Activated naive CD8-positive, alpha-beta T cell treated with anti-CD3 and anti-CD28 coated beads, Interleukin-2, amount 10 ng/mL, durations not matched to agents 7 days and 5 days (primary cell): ENCODE measurements around the gene CGNL1. TPM values are rescaled to one million over a fixed set of nuclear protein-coding genes. Genes with fewer than 3 reads are reported as not detected.

Experiments
- ATAC-seq: fragments of 150-1000 bp; cut with Tn5 transposase; one replicate; pipeline ENCODE4 v1.10.0; 2021; ENCODE audit warnings: low read depth, moderate library complexity
- POLR2A ChIA-PET: fragments of 350-600 bp; sonication (Branson Sonifier 250); formaldehyde crosslinking; loops from one replicate; lab custom pipeline; 2021; ENCODE audit warnings: antibody characterized with exemption; lab: Charles Lee
- DNase-seq: peaks from one replicate; pipeline ENCODE4 v3.0.0; 2021
- H3K27ac Mint-ChIP-seq: one replicate; pipeline ENCODE4 v1.8.0; 2022; ENCODE audit warnings: mild to moderate bottlenecking, mixed read lengths
- H3K27me3 Mint-ChIP-seq: one replicate; pipeline ENCODE4 v1.8.0; 2022; ENCODE audit warnings: mild to moderate bottlenecking, moderate library complexity, mixed read lengths
- H3K36me3 Mint-ChIP-seq: one replicate; pipeline ENCODE4 v1.8.0; 2021; ENCODE audit warnings: mild to moderate bottlenecking, mixed read lengths
- H3K4me1 Mint-ChIP-seq: one replicate; pipeline ENCODE4 v1.8.0; 2021; ENCODE audit warnings: mixed read lengths
- H3K4me3 Mint-ChIP-seq: one replicate; pipeline ENCODE4 v1.8.0; 2022; ENCODE audit warnings: mild to moderate bottlenecking, moderate library complexity, mixed read lengths
- H3K9me3 Mint-ChIP-seq: one replicate; pipeline ENCODE4 v1.8.0; 2021; ENCODE audit warnings: mixed read lengths
- total RNA-seq, 2 experiments: library from RNA; stranded (reverse); gene quantifications; one replicate each; pipeline ENCODE4 v1.2.3, GENCODE V29; 2021

Gene CGNL1
- total RNA-seq, result not detected

- Mint-ChIP-seq H3K4me3 (peak within 1 kb of the TSS; percentile 68), H3K27me3 (peaks cover 59% of the 10 kb centered on the region), H3K27ac (no peak within 1 kb of the TSS), H3K4me1 (peaks cover 2% of the 10 kb centered on the region), H3K9me3 (no peaks in the 10 kb centered on the region), H3K36me3 (peaks cover 2% of the 10 kb centered on the region)
- ATAC-seq (no peak), DNase-seq (peak; percentile 34)
- POLR2A ChIA-PET, result interaction anchor here (0.6 kb wide), 1 partner anchor 69 kb away, joined by 3 read pairs; no protein-coding TSS in a partner anchor
Measured at GRCh38 chr15:57375827-57376695, at the start of gene CGNL1. Gene CGNL1 (plus strand): TSS chr15:57376505. CDS start chr15:57438000, 61,495 bp downstream.

- Mint-ChIP-seq H3K9me3 (no peaks in the 10 kb centered on the region), H3K27ac (no peak overlapping the region), H3K4me1 (peaks cover 10% of the 10 kb centered on the region), H3K4me3 (no peak overlapping the region), H3K27me3 (peaks cover 16% of the 10 kb centered on the region), H3K36me3 (no peaks in the 10 kb centered on the region)
- ATAC-seq (no peak), DNase-seq (no peak)
- POLR2A ChIA-PET, result no interaction called here
Measured at GRCh38 chr15:57327985-57328471, 48.3 kb upstream of the CGNL1 start.

- DNase-seq, result no peak
Measured at GRCh38 chr15:57328479-57328878, 47.8 kb upstream of the CGNL1 start.

GRCh38 chr15:57328897-57329296 is 47.4 kb upstream of the CGNL1 start:
- no peaks in the 10 kb centered on the region for H3K9me3 Mint-ChIP-seq
- H3K4me1 Mint-ChIP-seq, result peaks cover 9% of the 10 kb centered on the region
- H3K36me3 Mint-ChIP-seq, result no peaks in the 10 kb centered on the region
- H3K4me3 Mint-ChIP-seq, result no peak overlapping the region
- no peak overlapping the region for H3K27ac Mint-ChIP-seq
- ATAC-seq (no peak), DNase-seq (no peak)
- POLR2A ChIA-PET, result no interaction called here
- peaks cover 18% of the 10 kb centered on the region for H3K27me3 Mint-ChIP-seq

More at GRCh38 chr15:57328479-57328878, 47.8 kb upstream of the CGNL1 start:
- H3K36me3 Mint-ChIP-seq, result no peaks in the 10 kb centered on the region
- H3K27me3 Mint-ChIP-seq, result peaks cover 18% of the 10 kb centered on the region
- no peaks in the 10 kb centered on the region for H3K9me3 Mint-ChIP-seq
- no peak for ATAC-seq
- H3K27ac Mint-ChIP-seq, result no peak overlapping the region
- POLR2A ChIA-PET, result no interaction called here
- H3K4me3 Mint-ChIP-seq, result no peak overlapping the region
- peaks cover 9% of the 10 kb centered on the region for H3K4me1 Mint-ChIP-seq

- H3K9me3 Mint-ChIP-seq, result no peaks in the 10 kb centered on the region
- ATAC-seq, result no peak
- peaks cover 9% of the 10 kb centered on the region for H3K4me1 Mint-ChIP-seq
- no peak overlapping the region for H3K4me3 Mint-ChIP-seq
- POLR2A ChIA-PET, result no interaction called here
- DNase-seq, result no peak
- no peaks in the 10 kb centered on the region for H3K36me3 Mint-ChIP-seq
- no peak overlapping the region for H3K27ac Mint-ChIP-seq
- H3K27me3 Mint-ChIP-seq, result peaks cover 18% of the 10 kb centered on the region
Measured at GRCh38 chr15:57329582-57330367, 46.5 kb upstream of the CGNL1 start.

- ATAC-seq, result no peak
- POLR2A ChIA-PET, result no interaction called here
- DNase-seq, result no peak
- Mint-ChIP-seq H3K4me1 (peaks cover 9% of the 10 kb centered on the region), H3K27ac (no peak overlapping the region), H3K4me3 (no peak overlapping the region), H3K27me3 (peaks cover 18% of the 10 kb centered on the region), H3K9me3 (no peaks in the 10 kb centered on the region), H3K36me3 (no peaks in the 10 kb centered on the region)
Measured at GRCh38 chr15:57330619-57331340, 45.5 kb upstream of the CGNL1 start.

GRCh38 chr15:57332326-57332725 is 44.0 kb upstream of the CGNL1 start:
- DNase-seq (no peak), ATAC-seq (no peak)
- Mint-ChIP-seq H3K36me3 (no peaks in the 10 kb centered on the region), H3K4me3 (no peak overlapping the region), H3K27ac (no peak overlapping the region), H3K27me3 (peaks cover 18% of the 10 kb centered on the region), H3K4me1 (peaks cover 9% of the 10 kb centered on the region), H3K9me3 (no peaks in the 10 kb centered on the region)
- POLR2A ChIA-PET, result no interaction called here

- DNase-seq, result no peak
- H3K9me3 Mint-ChIP-seq, result no peaks in the 10 kb centered on the region
- no peak for ATAC-seq
- POLR2A ChIA-PET, result no interaction called here
- no peaks in the 10 kb centered on the region for H3K36me3 Mint-ChIP-seq
- H3K4me1 Mint-ChIP-seq, result peaks cover 9% of the 10 kb centered on the region
- H3K4me3 Mint-ChIP-seq, result no peak overlapping the region
- no peak overlapping the region for H3K27ac Mint-ChIP-seq
- H3K27me3 Mint-ChIP-seq, result peaks cover 18% of the 10 kb centered on the region
Measured at GRCh38 chr15:57333487-57333886, 42.8 kb upstream of the CGNL1 start.

GRCh38 chr15:57334257-57334656 is 42.0 kb upstream of the CGNL1 start:
- H3K36me3 Mint-ChIP-seq, result no peaks in the 10 kb centered on the region
- peaks cover 9% of the 10 kb centered on the region for H3K4me1 Mint-ChIP-seq
- ATAC-seq, result no peak
- H3K27me3 Mint-ChIP-seq, result peaks cover 17% of the 10 kb centered on the region
- H3K27ac Mint-ChIP-seq, result no peak overlapping the region
- POLR2A ChIA-PET, result no interaction called here
- H3K9me3 Mint-ChIP-seq, result no peaks in the 10 kb centered on the region
- DNase-seq, result no peak
- H3K4me3 Mint-ChIP-seq, result no peak overlapping the region

GRCh38 chr15:57335293-57335715 is 41.0 kb upstream of the CGNL1 start:
- no peak for ATAC-seq
- Mint-ChIP-seq H3K4me1 (peaks cover 1% of the 10 kb centered on the region), H3K36me3 (no peaks in the 10 kb centered on the region), H3K4me3 (no peak overlapping the region), H3K27me3 (peaks cover 10% of the 10 kb centered on the region), H3K9me3 (no peaks in the 10 kb centered on the region), H3K27ac (no peak overlapping the region)
- POLR2A ChIA-PET, result no interaction called here
- DNase-seq, result no peak

GRCh38 chr15:57335719-57336118 is 40.6 kb upstream of the CGNL1 start:
- H3K4me3 Mint-ChIP-seq, result no peak overlapping the region
- H3K27me3 Mint-ChIP-seq, result peaks cover 10% of the 10 kb centered on the region
- no peaks in the 10 kb centered on the region for H3K36me3 Mint-ChIP-seq
- H3K27ac Mint-ChIP-seq, result no peak overlapping the region
- no peaks in the 10 kb centered on the region for H3K4me1 Mint-ChIP-seq
- POLR2A ChIA-PET, result no interaction called here
- ATAC-seq, result no peak
- H3K9me3 Mint-ChIP-seq, result no peaks in the 10 kb centered on the region
- DNase-seq, result no peak

GRCh38 chr15:57337868-57338411 is 38.4 kb upstream of the CGNL1 start:
- Mint-ChIP-seq H3K27me3 (peaks cover 12% of the 10 kb centered on the region), H3K36me3 (no peaks in the 10 kb centered on the region), H3K27ac (no peak overlapping the region), H3K4me1 (no peaks in the 10 kb centered on the region), H3K9me3 (no peaks in the 10 kb centered on the region), H3K4me3 (no peak overlapping the region)
- ATAC-seq (no peak), DNase-seq (no peak)
- POLR2A ChIA-PET, result no interaction called here

- ATAC-seq (no peak), DNase-seq (no peak)
- POLR2A ChIA-PET, result no interaction called here
- Mint-ChIP-seq H3K27ac (no peak overlapping the region), H3K27me3 (peaks cover 9% of the 10 kb centered on the region), H3K9me3 (no peaks in the 10 kb centered on the region), H3K36me3 (no peaks in the 10 kb centered on the region), H3K4me3 (no peak overlapping the region), H3K4me1 (no peaks in the 10 kb centered on the region)
Measured at GRCh38 chr15:57339321-57339720, 37.0 kb upstream of the CGNL1 start.
